GM23338 (cell line): Measurements from ENCODE around the gene MLEC. TPM values are rescaled to one million over a fixed set of nuclear protein-coding genes. Genes with fewer than 3 reads are reported as not detected.

ENCODE experiments used
- ATAC-seq: fragments of 200-7000 bp; cut with Tn5 transposase; 3 replicates; pipeline ENCODE4 v1.9.1; 2020
- DNase-seq: peaks from one replicate; pipeline ENCODE4 v3.0.0-alpha.2; 2015; ENCODE audit warnings: low spot score
- H2AFZ ChIP-seq: fragments of 200-600 bp; sonication (generic); 2 replicates; pipeline ENCODE4 v1.8.0; 2016; ENCODE audit warnings: antibody characterized with exemption, mild to moderate bottlenecking, moderate library complexity
- H3F3A ChIP-seq: fragments of 200-600 bp; sonication (generic); replicated peaks from 2 replicates; pipeline ENCODE4 v1.8.0; 2017; ENCODE audit warnings: antibody characterized with exemption, mixed run types, low read depth
- H3K27ac ChIP-seq: fragments of 200-600 bp; sonication (generic); 2 replicates; pipeline ENCODE4 v1.6.1; 2016; ENCODE audit warnings: low read depth
- H3K27me3 ChIP-seq: fragments of 200-600 bp; sonication (generic); 2 replicates; pipeline ENCODE4 v1.8.0; 2016; ENCODE audit warnings: mild to moderate bottlenecking, mixed run types, moderate library complexity; ENCODE audit not compliant: insufficient read depth
- H3K36me3 ChIP-seq: fragments of 200-600 bp; sonication (generic); 2 replicates; pipeline ENCODE4 v1.8.0; 2016; ENCODE audit warnings: mild to moderate bottlenecking; ENCODE audit not compliant: insufficient read depth
- H3K4me1 ChIP-seq: fragments of 200-600 bp; sonication (generic); 2 replicates; pipeline ENCODE4 v1.8.0; 2016; ENCODE audit warnings: mild to moderate bottlenecking, moderate library complexity; ENCODE audit not compliant: insufficient read depth
- H3K4me2 ChIP-seq: fragments of 200-600 bp; sonication (generic); 2 replicates; pipeline ENCODE4 v1.7.1; 2017; ENCODE audit warnings: mixed run types
- H3K4me3 ChIP-seq: fragments of 200-600 bp; sonication (generic); 2 replicates; pipeline ENCODE4 v1.6.1; 2016; ENCODE audit warnings: mixed run types
- H3K79me2 ChIP-seq: fragments of 200-600 bp; sonication (generic); replicated peaks from 2 replicates; pipeline ENCODE4 v1.8.0; 2017; ENCODE audit warnings: mild to moderate bottlenecking; ENCODE audit not compliant: insufficient read depth
- H3K9me2 ChIP-seq: fragments of 200-600 bp; sonication (generic); 2 replicates; pipeline ENCODE4 v1.8.0; 2017; ENCODE audit not compliant: insufficient read depth
- H4K20me1 ChIP-seq: fragments of 200-600 bp; sonication (generic); replicated peaks from 2 replicates; pipeline ENCODE4 v1.8.0; 2017; ENCODE audit warnings: mild to moderate bottlenecking; ENCODE audit not compliant: insufficient read depth
- H3K27ac Mint-ChIP-seq: 2 replicates; pipeline ENCODE4 v1.8.0; 2020; ENCODE audit warnings: inconsistent platforms, mild to moderate bottlenecking, moderate library complexity, mixed read lengths
- H3K27me3 Mint-ChIP-seq: 3 replicates; pipeline ENCODE4 v1.8.0; 2022; ENCODE audit warnings: low read depth, mild to moderate bottlenecking, moderate library complexity, mixed read lengths, inconsistent platforms; ENCODE audit not compliant: insufficient read depth, poor library complexity
- H3K36me3 Mint-ChIP-seq: 3 replicates; pipeline ENCODE4 v1.8.0; 2021; ENCODE audit warnings: low read depth, mild to moderate bottlenecking, inconsistent platforms, moderate library complexity, mixed read lengths
- H3K4me1 Mint-ChIP-seq: 3 replicates; pipeline ENCODE4 v1.8.0; 2020; ENCODE audit warnings: mild to moderate bottlenecking, inconsistent platforms, mixed read lengths
- H3K4me3 Mint-ChIP-seq: 3 replicates; pipeline ENCODE4 v1.8.0; 2021; ENCODE audit warnings: moderate library complexity, mild to moderate bottlenecking, inconsistent platforms, mixed read lengths
- H3K9me3 Mint-ChIP-seq: 3 replicates; pipeline ENCODE4 v1.8.0; 2020; ENCODE audit warnings: moderate library complexity, mild to moderate bottlenecking, inconsistent platforms, mixed read lengths
- CREB1 ChIP-seq: fragments of 250-450 bp; sonication (Bioruptor Pico); IDR thresholded peaks from 2 replicates; pipeline ENCODE4 v1.5.0; 2020; ENCODE audit warnings: low read depth, mild to moderate bottlenecking, moderate library complexity
- CTCF ChIP-seq, 2 experiments: fragments of 200-600 bp in 1 of 2; sonication (generic) in 1 of 2; conservative IDR thresholded peaks; 2 replicates each; pipeline versions ENCODE4 v1.5.1 to v1.6.1; 2016 to 2017; ENCODE audit warnings: antibody characterized with exemption in 2 of 2, low read depth in 2 of 2, mild to moderate bottlenecking in 2 of 2, moderate library complexity in 1 of 2
- ETS1 ChIP-seq: IDR thresholded peaks from 2 replicates; pipeline ENCODE4 v1.6.1; 2016; ENCODE audit warnings: antibody characterized with exemption
- EZH2 ChIP-seq: fragments of 200-600 bp; sonication (generic); IDR thresholded peaks from one replicate; pipeline ENCODE4 v1.8.0; 2017; ENCODE audit warnings: antibody characterized with exemption, mild to moderate bottlenecking, low read depth; ENCODE audit not compliant: unreplicated experiment
- EZH2phosphoT487 ChIP-seq: fragments of 200-600 bp; sonication (generic); IDR thresholded peaks from one replicate; pipeline ENCODE4 v1.8.1; 2018; ENCODE audit warnings: antibody characterized with exemption; ENCODE audit not compliant: unreplicated experiment
- JUNB ChIP-seq: IDR thresholded peaks from one replicate; pipeline ENCODE4 v1.6.1; 2016; ENCODE audit warnings: antibody characterized with exemption; ENCODE audit not compliant: unreplicated experiment
- NANOG ChIP-seq: IDR thresholded peaks from 2 replicates; pipeline ENCODE4 v1.6.1; 2016; ENCODE audit warnings: antibody characterized with exemption, borderline replicate concordance
- POLR2AphosphoS5 ChIP-seq: IDR thresholded peaks from 2 replicates; pipeline ENCODE4 v1.6.1; 2016; ENCODE audit warnings: antibody characterized with exemption, low read depth
- REST ChIP-seq: IDR thresholded peaks from one replicate; pipeline ENCODE4 v1.6.1; 2018; ENCODE audit warnings: antibody characterized with exemption; ENCODE audit not compliant: unreplicated experiment
- STAT1 ChIP-seq: IDR thresholded peaks from one replicate; pipeline ENCODE4 v1.6.1; 2016; ENCODE audit warnings: antibody characterized with exemption; ENCODE audit not compliant: unreplicated experiment
- ZNF114 ChIP-seq: fragments of 250-450 bp; sonication (Bioruptor Pico); IDR thresholded peaks from 2 replicates; pipeline ENCODE4 v1.5.0; 2020; ENCODE audit warnings: mild to moderate bottlenecking, moderate library complexity
- ZNF331 ChIP-seq: fragments of 250-450 bp; sonication (Bioruptor Pico); IDR thresholded peaks from 2 replicates; pipeline ENCODE4 v1.5.0; 2020; ENCODE audit warnings: low read depth, mild to moderate bottlenecking, moderate library complexity
- ZNF462 ChIP-seq: fragments of 250-450 bp; sonication (Bioruptor Pico); IDR thresholded peaks from 2 replicates; pipeline ENCODE4 v1.5.0; 2020; ENCODE audit warnings: mild to moderate bottlenecking, moderate library complexity
- polyA plus RNA-seq: library from polyadenylated mRNA; unstranded; fragments of >200 nt; fragmentation: Nextera tagmentation; extraction: Ambion mirVana; gene quantifications from 2 replicates; pipeline ENCODE4 v1.2.1, GENCODE V29; 2016
- total RNA-seq: library from RNA; depleted of rRNA; stranded (reverse); fragments of >200 nt; shearing (Covaris generic); gene quantifications from 2 replicates; pipeline ENCODE4 v1.2.3, GENCODE V29; 2014

The MLEC gene
- total and polyA plus RNA-seq, 2 experiments from 2014 or later: 225 to 264 TPM

- DNase-seq: no peak
- ATAC-seq: no peak
- TF ChIP-seq NANOG (no peak), CREB1 (CRISPR knock-in tag) (no peak), ETS1 (no peak), ZNF114 (CRISPR knock-in tag) (no peak), JUNB (no peak), REST (no peak), ZNF331 (CRISPR knock-in tag) (no peak), EZH2phosphoT487 (no peak), POLR2AphosphoS5 (no peak), EZH2 (no peak), CTCF (conservative IDR thresholded peaks at IDR 0.05; ENCODE audit: low read depth in 2 of 2) (no peak), STAT1 (no peak), ZNF462 (CRISPR knock-in tag) (no peak)
- peaks cover 3% of the 10 kb centered on the region for H3K27me3 Mint-ChIP-seq
- no peak overlapping the region for H3K27ac ChIP-seq
- H3K27ac Mint-ChIP-seq: no peak overlapping the region
- H4K20me1 ChIP-seq: peaks cover 38% of the 10 kb centered on the region
- H3K36me3 ChIP-seq: peaks cover 52% of the 10 kb centered on the region
- H3K79me2 ChIP-seq: peaks cover 61% of the 10 kb centered on the region
- peaks cover 25% of the 10 kb centered on the region for H3K4me1 Mint-ChIP-seq
- no peak overlapping the region for H2AFZ ChIP-seq
- H3K4me2 ChIP-seq: no peak overlapping the region
- H3K27me3 ChIP-seq: no peaks in the 10 kb centered on the region
- H3K4me3 Mint-ChIP-seq: no peak overlapping the region
- H3K4me1 ChIP-seq: peaks cover 29% of the 10 kb centered on the region
- H3K4me3 ChIP-seq: no peak overlapping the region
- H3K9me3 Mint-ChIP-seq: no peaks in the 10 kb centered on the region
- peaks cover 72% of the 10 kb centered on the region for H3K36me3 Mint-ChIP-seq
- peaks cover 15% of the 10 kb centered on the region; the same call in 1 of the 2 replicates for H3F3A ChIP-seq
- H3K9me2 ChIP-seq: no peaks in the 10 kb centered on the region
Observed at GRCh38 chr12:120696626-120697025, 9.7 kb downstream of the MLEC start.
